HFF-Myc (cell line): ENCODE measurements around the gene CADM4.
"Not testable (repeated sequence)": the region's sequence is repeated elsewhere in the genome, so short reads cannot be mapped to it uniquely, and the experiment has no call there.

Source experiments
- DNase-seq: peaks from one replicate; pipeline ENCODE4 v3.0.0-alpha.2; 2011; ENCODE audit warnings: low read depth; ENCODE audit errors: extremely low read depth
- H3K4me3 ChIP-seq: replicated peaks from 2 replicates; pipeline ENCODE4 v1.5.1; 2011; ENCODE audit warnings: low read depth, mild to moderate bottlenecking, control low read depth, low read length
- CTCF ChIP-seq: IDR thresholded peaks from 2 replicates; pipeline ENCODE4 v1.5.1; 2012; ENCODE audit warnings: mild to moderate bottlenecking, low read depth, low read length, control low read depth; ENCODE audit errors: missing control alignments

CADM4 gene

GRCh38 chr19:43607238-43608205 lies 32.1 kb downstream of the CADM4 start:
- no peak overlapping the region for H3K4me3 ChIP-seq
- no peak for DNase-seq
- TF ChIP-seq CTCF: no peak

- DNase-seq: no peak
- H3K4me3 ChIP-seq: no peak overlapping the region
Observed at GRCh38 chr19:43606569-43607229, 33.0 kb downstream of the CADM4 start.

GRCh38 chr19:43605875-43606568 lies 33.6 kb downstream of the CADM4 start:
- no peak for TF ChIP-seq CTCF
- H3K4me3 ChIP-seq: no peak overlapping the region
- no peak for DNase-seq

More at GRCh38 chr19:43606569-43607229, 33.0 kb downstream of the CADM4 start:
- TF ChIP-seq CTCF: no peak

- H3K4me3 ChIP-seq, DNase-seq: not testable (repeated sequence)
Observed at GRCh38 chr19:43600326-43600725, 39.3 kb downstream of the CADM4 start.

- TF ChIP-seq CTCF: no peak
- DNase-seq: no peak
- H3K4me3 ChIP-seq: no peak overlapping the region
Observed at GRCh38 chr19:43599635-43600295, 39.9 kb downstream of the CADM4 start.

GRCh38 chr19:43598445-43599240 lies 41.0 kb downstream of the CADM4 start:
- DNase-seq: no peak
- TF ChIP-seq CTCF: no peak
- no peak overlapping the region; the same call in 1 of the 2 replicates for H3K4me3 ChIP-seq
